CD14-positive monocyte (primary cell): Measurements from ENCODE around the gene SOCS4. TPM values are rescaled to one million over a fixed set of nuclear protein-coding genes. Genes with fewer than 3 reads are reported as not detected.
"Not testable (repeated sequence)": the region's sequence is repeated elsewhere in the genome, so short reads cannot be mapped to it uniquely, and the experiment has no call there.

Source experiments
- DNase-seq, 3 donors: peaks; one replicate each; pipeline ENCODE4 v3.0.0-alpha.2; 2011 to 2022
- H2AFZ ChIP-seq: 2 replicates; pipeline ENCODE4 v1.6.0; 2012; ENCODE audit warnings: mild to moderate bottlenecking, low read depth, low read length, inconsistent platforms; ENCODE audit not compliant: insufficient read depth, poor library complexity, severe bottlenecking
- H3K27ac ChIP-seq, 2 donors: 1 replicate in 1 of 2; 2 replicates in 1 of 2; pipeline ENCODE4 v1.5.1; 2012 to 2013; ENCODE audit warnings: low read length in 2 of 2, control low read depth in 1 of 2, inconsistent platforms in 1 of 2, low read depth in 1 of 2, mild to moderate bottlenecking in 1 of 2
- H3K27me3 ChIP-seq, 2 donors: one replicate each; pipeline versions ENCODE4 v1.6.0 to v1.6.1; 2011 to 2013; ENCODE audit warnings: low read length in 2 of 2; ENCODE audit not compliant: control insufficient read depth in 2 of 2, insufficient read depth in 2 of 2
- H3K36me3 ChIP-seq, 2 donors: replicated peaks in 1 of 2; 1 replicate in 1 of 2; 2 replicates in 1 of 2; pipeline versions ENCODE4 v1.5.1 to v1.6.1; 2012 to 2013; ENCODE audit warnings: low read length in 2 of 2, control low read depth in 1 of 2, inconsistent platforms in 1 of 2, mild to moderate bottlenecking in 1 of 2; ENCODE audit not compliant: insufficient read depth in 2 of 2, control insufficient read depth in 1 of 2
- H3K4me1 ChIP-seq, 2 donors: 1 replicate in 1 of 2; 2 replicates in 1 of 2; pipeline versions ENCODE4 v1.5.1 to v1.6.1; 2012 to 2013; ENCODE audit warnings: low read length in 2 of 2, control low read depth in 1 of 2, inconsistent platforms in 1 of 2, mild to moderate bottlenecking in 1 of 2, moderate library complexity in 1 of 2; ENCODE audit not compliant: insufficient read depth in 2 of 2, control insufficient read depth in 1 of 2
- H3K4me2 ChIP-seq: replicated peaks from 2 replicates; pipeline ENCODE3; 2012; ENCODE audit warnings: low read length, moderate library complexity, mild to moderate bottlenecking; ENCODE audit not compliant: poor library complexity, severe bottlenecking; ENCODE audit errors: extremely low read depth
- H3K4me3 ChIP-seq, 3 experiments: fragments of 200-600 bp in 1 of 3; sonication (generic) in 1 of 3; replicated peaks in 1 of 3; 1 replicate in 2 of 3; 2 replicates in 1 of 3; pipeline ENCODE4 v1.5.1; 2011 to 2013; ENCODE audit warnings: low read length in 3 of 3, mild to moderate bottlenecking in 3 of 3, control low read depth in 2 of 3, low read depth in 2 of 3, inconsistent platforms in 1 of 3, moderate library complexity in 1 of 3
- H3K79me2 ChIP-seq: 2 replicates; pipeline ENCODE4 v1.6.0; 2012; ENCODE audit warnings: mild to moderate bottlenecking, control low read depth, inconsistent platforms, low read length, moderate library complexity; ENCODE audit not compliant: insufficient read depth
- H3K9ac ChIP-seq: 2 replicates; pipeline ENCODE4 v1.6.0; 2017; ENCODE audit warnings: low read length, mild to moderate bottlenecking; ENCODE audit not compliant: insufficient read depth, poor library complexity, severe bottlenecking
- H3K9me3 ChIP-seq, 2 donors: replicated peaks in 1 of 2; 1 replicate in 1 of 2; 2 replicates in 1 of 2; pipeline versions ENCODE4 v1.5.1 to v1.6.1; 2012 to 2013; ENCODE audit warnings: low read length in 2 of 2, control low read depth in 1 of 2; ENCODE audit not compliant: control insufficient read depth in 1 of 2, insufficient read depth in 1 of 2
- H4K20me1 ChIP-seq: 2 replicates; pipeline ENCODE4 v1.6.0; 2012; ENCODE audit warnings: mild to moderate bottlenecking, low read length, control low read depth, moderate library complexity; ENCODE audit not compliant: insufficient read depth
- H3K27ac Mint-ChIP-seq, 7 donors: one replicate each; pipeline ENCODE4 v1.8.0; 2020; ENCODE audit warnings: mild to moderate bottlenecking in 7 of 7, mixed read lengths in 7 of 7, moderate library complexity in 6 of 7, inconsistent platforms in 2 of 7
- H3K27me3 Mint-ChIP-seq, 3 donors: one replicate each; pipeline ENCODE4 v1.8.0; 2021 to 2022; ENCODE audit warnings: low read depth in 3 of 3, mild to moderate bottlenecking in 3 of 3, mixed read lengths in 3 of 3, moderate library complexity in 3 of 3, inconsistent platforms in 1 of 3
- H3K36me3 Mint-ChIP-seq, 2 donors: one replicate each; pipeline ENCODE4 v1.8.0; 2020; ENCODE audit warnings: mixed read lengths in 2 of 2, inconsistent platforms in 1 of 2, mild to moderate bottlenecking in 1 of 2
- H3K4me1 Mint-ChIP-seq: one replicate; pipeline ENCODE4 v1.8.0; 2020; ENCODE audit warnings: mild to moderate bottlenecking, mixed read lengths
- H3K4me3 Mint-ChIP-seq, 2 donors: one replicate each; pipeline ENCODE4 v1.8.0; 2020; ENCODE audit warnings: mild to moderate bottlenecking in 2 of 2, mixed read lengths in 2 of 2, moderate library complexity in 1 of 2
- H3K9me3 Mint-ChIP-seq, 7 donors: one replicate each; pipeline ENCODE4 v1.8.0; 2020 to 2022; ENCODE audit warnings: mixed read lengths in 7 of 7, mild to moderate bottlenecking in 6 of 7, moderate library complexity in 6 of 7, inconsistent platforms in 2 of 7
- WGBS: methylation state at CpG from one replicate; pipeline ENCODE4 v1.1.5; 2013; ENCODE audit warnings: missing lambda C conversion rate; ENCODE audit not compliant: insufficient coverage; 5-methylcytosine and 5-hydroxymethylcytosine counted together
- intact Hi-C, 2 donors: fragments of 100-400 bp; cut with micrococcal nuclease; formaldehyde crosslinking; loops; one replicate each; pipeline versions ENCODE4 v1.15.0 to v1.15.1; 2023
- polyA plus RNA-seq, 3 donors: library from polyadenylated mRNA; depleted of rRNA in 1 of 3; unstranded in 2 of 3; stranded (reverse) in 1 of 3; fragments of 300-500 nt in 2 of 3; fragments of >200 nt in 1 of 3; fragmentation: Illumina TruSeq in 2 of 3; gene quantifications; 1 replicate in 2 of 3; 2 replicates in 1 of 3; pipeline ENCODE4 v1.2.3, GENCODE V29; 2012 to 2021
- TF ChIP-seq, protein P1 (sequence below): fragments of 200-600 bp; IDR thresholded peaks from one replicate; pipeline ENCODE4 v1.8.0; 2022; ENCODE audit warnings: antibody characterized with exemption, mild to moderate bottlenecking

SOCS4 gene
- polyA plus RNA-seq, 3 donors = 2.5 to 5.0 (median 3.0) TPM

DNA sequence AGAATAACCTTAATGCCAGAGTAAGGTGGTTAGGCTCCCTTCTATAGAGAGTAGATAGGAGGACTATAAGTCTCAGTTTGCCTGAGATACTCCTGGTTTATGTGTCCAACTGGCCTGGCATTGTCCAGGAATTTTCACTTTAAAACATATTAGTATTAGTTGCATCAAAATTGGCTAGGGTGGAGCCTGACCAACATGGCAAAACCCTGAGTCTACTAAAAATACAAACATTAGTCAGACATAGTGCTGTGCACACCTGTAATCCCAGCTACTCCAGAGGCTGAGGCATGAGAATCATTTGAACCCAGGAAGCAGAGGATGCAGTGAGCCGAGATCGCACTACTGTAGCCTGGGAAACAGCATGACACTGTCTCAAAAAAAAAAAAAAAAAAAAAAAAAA, 12.0 kb upstream of the SOCS4 start:
- H3K36me3 ChIP-seq = peaks cover 3 to 18% of the 10 kb centered on the region in 2 donors
- Mint-ChIP-seq H3K4me3 (no peak overlapping the region), H3K4me1 (peaks cover 3% of the 10 kb centered on the region), H3K36me3 (peaks cover 22 to 28% of the 10 kb centered on the region in 2 donors), H3K27ac (no peak overlapping the region), H3K9me3 (no peaks in the 10 kb centered on the region), H3K27me3 (peaks cover 0 to 2% (median 0%) of the 10 kb centered on the region in 3 donors)
- intact Hi-C loops = no loop called here
- peaks cover 14% of the 10 kb centered on the region for H3K79me2 ChIP-seq
- H2AFZ ChIP-seq = no peak overlapping the region
- H3K4me2 ChIP-seq = no peak overlapping the region
- WGBS = no CpG with 5 or more reads among the region's 2 CpGs
- peaks cover 0 to 2% of the 10 kb centered on the region in 2 donors for H3K4me1 ChIP-seq
- DNase-seq = no peak
- H3K4me3 ChIP-seq = no peak overlapping the region
- H3K27me3 ChIP-seq = no peaks in the 10 kb centered on the region
- H3K9me3 ChIP-seq = no peaks in the 10 kb centered on the region
- H3K27ac ChIP-seq = no peak overlapping the region
- no peak overlapping the region for H3K9ac ChIP-seq
- H4K20me1 ChIP-seq = no peaks in the 10 kb centered on the region
- TF ChIP-seq, protein P1, sequence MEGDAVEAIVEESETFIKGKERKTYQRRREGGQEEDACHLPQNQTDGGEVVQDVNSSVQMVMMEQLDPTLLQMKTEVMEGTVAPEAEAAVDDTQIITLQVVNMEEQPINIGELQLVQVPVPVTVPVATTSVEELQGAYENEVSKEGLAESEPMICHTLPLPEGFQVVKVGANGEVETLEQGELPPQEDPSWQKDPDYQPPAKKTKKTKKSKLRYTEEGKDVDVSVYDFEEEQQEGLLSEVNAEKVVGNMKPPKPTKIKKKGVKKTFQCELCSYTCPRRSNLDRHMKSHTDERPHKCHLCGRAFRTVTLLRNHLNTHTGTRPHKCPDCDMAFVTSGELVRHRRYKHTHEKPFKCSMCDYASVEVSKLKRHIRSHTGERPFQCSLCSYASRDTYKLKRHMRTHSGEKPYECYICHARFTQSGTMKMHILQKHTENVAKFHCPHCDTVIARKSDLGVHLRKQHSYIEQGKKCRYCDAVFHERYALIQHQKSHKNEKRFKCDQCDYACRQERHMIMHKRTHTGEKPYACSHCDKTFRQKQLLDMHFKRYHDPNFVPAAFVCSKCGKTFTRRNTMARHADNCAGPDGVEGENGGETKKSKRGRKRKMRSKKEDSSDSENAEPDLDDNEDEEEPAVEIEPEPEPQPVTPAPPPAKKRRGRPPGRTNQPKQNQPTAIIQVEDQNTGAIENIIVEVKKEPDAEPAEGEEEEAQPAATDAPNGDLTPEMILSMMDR = no peak

DNA sequence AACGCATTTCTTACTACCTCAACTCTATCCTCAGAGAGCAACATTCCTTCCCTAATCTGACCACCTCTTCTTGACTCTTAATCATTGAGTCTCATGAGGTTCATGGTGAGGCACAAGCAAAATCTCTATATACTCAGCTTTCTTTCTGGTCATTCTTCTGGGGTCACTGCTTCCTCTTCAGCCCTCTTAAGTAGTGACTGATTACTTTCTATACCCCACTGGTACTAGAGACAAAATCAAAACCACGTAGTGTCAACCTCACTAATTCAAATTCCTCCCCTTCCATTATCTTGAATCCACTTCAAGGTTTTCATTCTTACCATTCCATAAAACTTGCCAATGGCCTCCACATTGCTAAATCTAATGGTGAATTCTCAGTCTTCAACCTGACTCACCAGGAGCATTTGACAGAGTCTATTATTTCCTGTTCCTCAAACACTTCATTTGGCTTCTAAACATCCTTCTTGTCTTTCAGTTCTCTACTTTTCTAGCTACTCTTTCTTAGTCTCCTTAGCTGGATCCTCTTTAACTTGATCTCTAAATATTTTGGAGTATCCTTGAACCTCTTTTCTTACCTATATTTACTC, 7.0 kb upstream of the SOCS4 start:
- H3K79me2 ChIP-seq = peaks cover 32% of the 10 kb centered on the region

DNA sequence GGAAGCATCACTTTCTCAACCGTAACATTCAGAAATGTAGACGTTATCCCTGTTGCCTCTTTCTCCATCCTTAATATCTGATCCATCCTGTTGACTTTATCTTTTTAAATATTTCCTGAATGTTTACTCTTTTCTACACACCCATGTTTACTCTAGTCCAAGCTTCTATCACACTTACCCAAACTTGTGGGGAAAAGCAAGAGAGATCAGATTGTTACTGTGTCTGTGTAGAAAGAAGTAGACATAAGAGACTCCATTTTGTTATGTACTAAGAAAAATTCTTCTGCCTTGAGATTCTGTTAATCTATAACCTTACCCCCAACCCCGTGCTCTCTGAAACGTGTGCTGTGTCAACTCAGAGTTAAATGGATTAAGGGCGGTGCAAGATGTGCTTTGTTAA, 2.7 kb upstream of the SOCS4 start:
- peaks cover 62% of the 10 kb centered on the region for H3K79me2 ChIP-seq
- H3K4me3 Mint-ChIP-seq, H3K27ac ChIP-seq, H3K9ac ChIP-seq, H4K20me1 ChIP-seq, H3K4me2 ChIP-seq, H3K36me3 ChIP-seq, H3K9me3 Mint-ChIP-seq, H3K27me3 Mint-ChIP-seq, H3K9me3 ChIP-seq, H3K36me3 Mint-ChIP-seq, H3K4me3 ChIP-seq, intact Hi-C loops, H3K27ac Mint-ChIP-seq, DNase-seq, H3K27me3 ChIP-seq: not testable (repeated sequence)
- peaks cover 21 to 42% of the 10 kb centered on the region in 2 donors for H3K4me1 ChIP-seq
- H3K4me1 Mint-ChIP-seq = peaks cover 40% of the 10 kb centered on the region
- peak overlapping the region; percentile 11 for H2AFZ ChIP-seq
- 100% methylated on average over 1 of the region's 5 CpGs for WGBS

More for the DNA sequence above, 7.0 kb upstream of the SOCS4 start:
- Histone ChIP-seq H3K4me2 (no peak overlapping the region), H3K27ac (peak overlapping the region in 1 of 2 donors; percentile 15), H2AFZ (peak overlapping the region; percentile 22), H3K4me1 (peaks cover 0 to 8% of the 10 kb centered on the region in 2 donors), H3K9me3 (no peaks in the 10 kb centered on the region), H3K27me3 (no peaks in the 10 kb centered on the region), H3K36me3 (peaks cover 0 to 11% of the 10 kb centered on the region in 2 donors), H3K9ac (no peak overlapping the region), H3K4me3 (no peak overlapping the region), H4K20me1 (no peaks in the 10 kb centered on the region)
- DNase-seq = peak in 2 of 3 donors; percentile 26
- intact Hi-C loops = no loop called here
- Mint-ChIP-seq H3K4me1 (peaks cover 8% of the 10 kb centered on the region), H3K27ac (peak overlapping the region in 3 of 7 donors; percentile 44 to 68 (median 68)), H3K9me3 (no peaks in the 10 kb centered on the region), H3K4me3 (no peak overlapping the region), H3K27me3 (no peaks in the 10 kb centered on the region), H3K36me3 (peaks cover 9 to 16% of the 10 kb centered on the region in 2 donors)
- WGBS = 89% methylated on average over 1 of the region's 2 CpGs
- TF ChIP-seq, protein P1 = no peak
